NCI-H2029 (cell line): ENCODE results near the gene OSGIN1.

Experiments
- DNase-seq: peaks from one replicate; lab custom pipeline; 2025; lab: John Stamatoyannopoulos, UW

OSGIN1 gene

DNA sequence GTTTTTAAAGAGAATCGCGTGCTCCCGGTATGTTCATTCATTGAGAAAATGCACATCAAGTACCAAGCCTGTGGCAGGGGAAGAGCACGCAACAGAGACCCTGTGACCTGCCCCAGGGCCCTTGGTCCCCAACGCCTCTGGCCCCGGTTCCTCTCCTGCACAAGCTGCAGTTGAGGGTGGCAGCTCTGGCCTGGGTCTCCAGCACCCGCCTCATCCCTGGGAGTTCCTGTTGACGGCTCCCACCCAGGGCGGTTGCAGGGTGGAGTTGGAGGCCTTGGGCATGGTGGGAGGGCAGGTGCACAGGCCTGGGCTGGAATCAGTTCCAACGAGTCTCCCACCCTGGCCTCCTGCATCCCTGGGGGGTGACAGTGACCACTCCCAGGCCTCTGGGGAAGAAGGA, 20.0 kb downstream of the OSGIN1 start:
- DNase-seq, result no peak

DNA sequence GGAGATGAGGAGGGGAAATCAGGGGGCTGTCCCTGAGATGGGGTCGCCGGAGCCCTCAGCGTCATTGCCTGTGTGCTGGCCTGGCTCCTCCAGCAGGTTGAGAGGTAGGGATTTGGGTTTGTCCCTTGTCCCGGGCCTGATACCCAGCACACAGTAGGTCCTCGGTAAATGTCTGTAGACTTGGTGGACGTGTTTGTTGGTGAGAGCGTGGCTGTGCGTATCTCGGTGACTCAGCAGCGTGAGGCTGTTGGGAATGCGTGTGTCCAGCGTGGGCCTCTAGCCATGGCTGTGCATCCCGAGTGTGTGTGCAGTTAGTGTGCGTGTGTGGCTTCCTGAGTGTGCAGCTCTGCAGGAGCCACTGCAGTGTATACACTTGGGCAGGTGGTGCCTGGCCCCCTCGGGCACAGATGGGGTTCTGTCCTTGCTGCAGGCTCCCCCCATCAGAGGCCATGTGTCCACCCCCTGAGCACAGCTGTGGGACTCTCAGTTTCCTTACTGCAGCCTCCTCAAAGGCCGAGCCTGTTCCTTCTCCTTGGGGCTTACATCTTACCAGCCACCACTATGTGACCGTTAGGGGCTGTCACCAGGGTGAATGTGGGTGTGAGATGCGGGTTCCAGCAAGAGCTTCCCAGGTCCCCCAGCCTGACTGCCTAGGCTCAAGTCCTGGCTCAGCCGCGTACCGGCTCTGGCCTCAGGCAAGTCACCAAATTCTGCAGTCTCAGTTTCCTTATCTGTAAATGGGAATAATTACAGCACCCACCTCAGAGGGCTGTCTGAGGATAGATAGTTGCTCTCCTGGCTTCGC, 20.7 kb downstream of the OSGIN1 start:
- DNase-seq, result no peak

DNA sequence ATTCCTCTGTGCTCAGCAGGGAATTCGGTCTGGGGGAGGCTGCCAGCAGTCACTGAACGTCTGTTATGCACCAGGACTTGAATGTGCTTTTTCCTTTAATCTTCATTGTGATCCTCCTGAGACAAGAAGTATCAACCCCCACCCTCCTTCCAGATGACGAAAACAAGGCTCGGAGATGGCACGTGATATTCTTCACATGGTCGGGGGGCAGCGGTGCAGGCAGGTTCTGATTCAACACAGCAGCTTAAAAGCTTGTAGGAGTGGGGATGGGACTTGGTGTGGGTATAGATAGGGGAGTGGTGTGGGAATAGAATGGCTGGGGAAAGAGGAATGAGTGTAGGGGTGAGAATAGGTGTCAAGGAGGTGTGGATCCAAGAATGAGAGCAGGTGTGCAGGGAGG, 21.4 kb downstream of the OSGIN1 start:
- no peak for DNase-seq

DNA sequence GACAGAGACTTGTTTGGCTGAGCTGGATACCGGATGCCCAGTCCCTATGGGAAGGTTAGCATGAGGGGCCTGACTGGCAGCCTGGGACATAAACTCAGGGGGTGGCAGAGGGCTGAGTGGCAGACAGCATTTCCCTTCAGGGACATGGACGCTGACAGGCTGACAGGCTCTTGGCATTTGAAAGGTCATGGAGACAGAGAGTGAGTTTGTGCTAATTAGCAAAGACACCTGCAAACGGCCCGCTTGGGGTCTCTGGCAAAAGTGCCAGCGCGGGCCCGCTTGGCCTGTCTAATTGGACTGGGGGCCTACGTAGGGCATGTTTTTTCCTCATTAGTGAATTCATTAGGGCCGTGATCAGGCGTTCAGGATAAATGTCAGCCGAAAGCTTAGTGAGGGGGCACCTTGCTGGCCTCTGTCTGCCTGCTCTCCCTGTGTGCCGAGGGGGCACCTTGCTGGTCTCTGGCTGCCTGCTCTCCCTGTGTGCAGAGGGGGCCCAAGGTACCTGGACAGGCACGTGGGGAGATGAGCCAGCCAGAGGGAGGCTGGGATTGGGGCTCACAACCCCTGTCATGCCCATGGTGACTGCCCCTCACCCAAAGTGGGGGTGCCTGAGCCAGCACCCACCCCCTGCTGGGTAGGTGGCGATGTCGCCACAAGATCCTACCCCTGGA, 22.7 kb downstream of the OSGIN1 start:
- no peak for DNase-seq

DNA sequence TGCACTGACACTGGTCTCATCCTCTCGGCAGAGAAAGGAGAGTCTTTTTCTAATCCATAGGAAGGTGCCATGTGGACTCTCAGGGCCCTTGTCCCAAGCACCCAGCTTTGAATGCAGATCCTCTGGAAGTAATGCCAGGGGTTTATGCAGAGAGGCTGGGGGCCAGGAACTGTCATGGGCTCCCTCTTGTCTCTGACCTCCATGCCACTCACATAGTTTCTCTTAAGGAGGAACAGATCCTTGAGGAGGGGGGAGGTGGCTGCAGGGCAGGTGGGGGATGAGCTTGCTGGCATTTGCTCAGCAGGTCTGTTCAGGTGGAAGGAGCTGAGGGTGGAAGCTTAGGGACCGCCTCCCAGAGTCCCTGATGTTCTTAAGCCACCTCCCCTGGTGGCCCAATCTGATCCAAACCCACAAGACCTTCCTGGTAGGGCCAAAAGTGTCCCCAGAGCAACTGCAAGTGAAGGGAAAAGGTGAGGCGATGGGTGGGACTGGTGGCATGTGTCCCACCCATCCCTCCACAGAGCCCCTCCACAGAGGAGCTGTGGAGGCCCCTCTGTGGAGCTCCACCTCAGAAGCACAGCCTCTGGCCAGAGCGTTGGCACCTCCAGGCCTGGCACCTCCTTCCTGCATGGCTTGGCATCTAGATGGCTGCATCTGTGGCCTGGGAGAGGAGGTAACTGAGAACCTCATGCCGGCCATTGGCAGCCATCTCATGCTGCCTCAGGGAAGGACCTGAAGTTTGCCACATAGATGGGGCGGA, 24.2 kb downstream of the OSGIN1 start:
- DNase-seq, result no peak

DNA sequence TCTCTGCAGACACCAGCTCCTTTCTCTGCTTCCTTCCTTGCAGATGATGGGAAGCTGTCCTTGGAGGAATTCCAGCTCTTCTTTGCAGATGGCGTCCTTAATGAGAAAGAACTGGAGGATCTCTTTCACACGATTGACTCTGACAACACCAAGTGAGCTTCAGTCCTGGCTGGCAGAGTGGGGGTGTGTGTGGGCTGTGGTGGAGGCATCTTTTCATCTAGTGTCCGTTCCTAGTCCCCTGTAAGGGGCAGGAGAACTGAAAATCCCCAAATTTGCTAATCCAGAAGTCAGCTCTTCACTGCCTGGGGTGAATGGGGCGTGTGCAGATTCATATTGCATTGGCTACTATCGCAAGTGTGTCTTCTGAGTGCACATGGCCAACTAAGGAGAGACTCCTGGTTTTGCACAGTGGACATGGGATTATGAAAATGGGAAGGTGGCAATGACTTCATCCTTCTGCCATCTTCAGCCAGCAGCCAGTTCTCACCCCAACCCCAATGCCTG, 25.4 kb downstream of the OSGIN1 start:
- DNase-seq, result no peak

DNA sequence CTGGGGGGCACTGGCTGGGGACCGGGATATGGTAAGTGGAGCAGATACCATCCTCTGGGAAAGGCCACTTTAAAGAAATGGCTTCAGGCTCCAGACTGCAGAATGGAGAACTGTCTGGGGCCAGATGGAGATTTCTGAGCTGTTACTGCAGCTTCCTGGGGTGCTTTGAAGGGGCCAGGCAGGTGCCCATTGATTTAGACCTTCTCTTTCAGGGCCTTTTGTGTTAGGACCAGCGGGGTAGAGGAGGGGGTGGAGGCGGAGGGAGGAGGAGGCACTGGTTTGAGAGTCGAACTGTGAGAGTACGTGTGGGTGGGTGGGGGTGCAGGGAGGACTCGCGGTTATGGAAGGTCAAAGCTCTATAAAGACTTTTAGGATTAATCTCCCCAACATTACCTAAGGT, 26.4 kb downstream of the OSGIN1 start:
- no peak for DNase-seq

DNA sequence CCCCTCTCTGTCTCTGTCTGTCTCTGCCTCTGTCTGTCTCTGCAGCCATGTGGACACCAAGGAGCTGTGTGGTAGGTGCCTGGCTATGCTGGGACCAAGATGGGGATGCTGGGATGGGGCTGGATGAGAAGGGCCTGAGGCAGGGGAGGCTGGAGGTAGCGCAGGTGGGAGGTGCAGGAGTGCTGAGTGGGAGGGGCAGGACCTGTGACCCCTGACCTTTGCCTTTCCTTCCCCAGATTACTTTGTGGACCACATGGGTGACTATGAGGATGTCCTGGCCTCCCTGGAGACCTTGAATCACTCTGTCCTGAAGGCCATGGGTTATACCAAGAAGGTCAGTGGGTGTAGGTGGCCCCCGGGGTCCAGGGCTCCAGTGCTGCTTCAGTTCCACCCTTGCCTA, 27.8 kb downstream of the OSGIN1 start:
- DNase-seq, result no peak

DNA sequence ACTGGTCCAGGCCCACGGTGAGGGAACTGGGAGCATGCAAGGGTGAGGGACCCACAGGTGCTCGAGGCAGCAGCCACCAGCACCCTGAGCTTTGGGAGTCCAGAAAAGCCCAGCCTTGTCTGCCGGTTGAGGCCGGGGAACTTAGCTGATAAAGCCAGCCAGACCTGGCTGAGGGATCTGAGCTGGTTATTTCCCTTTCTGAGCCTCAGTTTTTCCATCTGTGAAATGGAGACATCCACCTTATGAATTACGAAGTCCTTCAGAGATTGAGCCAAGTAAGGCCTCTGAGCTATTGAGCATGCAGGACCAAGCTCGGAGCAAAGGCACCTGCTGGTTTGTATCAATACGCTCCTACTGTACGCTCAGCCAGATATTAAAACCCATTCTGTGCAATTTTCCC, 28.8 kb downstream of the OSGIN1 start:
- DNase-seq, result no peak

DNA sequence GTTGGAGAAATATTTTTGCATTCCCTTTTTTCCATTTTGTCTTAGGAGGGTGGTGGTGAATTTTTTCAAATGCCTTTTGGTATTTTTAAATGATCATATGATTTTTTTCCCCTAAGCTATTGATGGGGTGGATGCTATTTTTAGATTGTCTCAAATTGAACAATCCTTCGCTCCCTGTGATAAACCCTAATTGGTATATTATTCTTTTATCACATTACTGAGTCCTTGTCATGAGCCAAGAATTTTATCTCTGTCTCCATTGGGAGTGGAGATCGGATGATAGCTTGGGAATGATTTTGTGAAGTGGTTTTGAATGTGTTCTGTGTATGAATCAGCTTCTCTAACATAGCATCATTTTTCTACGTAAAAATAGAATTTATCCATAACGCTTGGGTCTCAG, 30.5 kb downstream of the OSGIN1 start:
- no peak for DNase-seq

DNA sequence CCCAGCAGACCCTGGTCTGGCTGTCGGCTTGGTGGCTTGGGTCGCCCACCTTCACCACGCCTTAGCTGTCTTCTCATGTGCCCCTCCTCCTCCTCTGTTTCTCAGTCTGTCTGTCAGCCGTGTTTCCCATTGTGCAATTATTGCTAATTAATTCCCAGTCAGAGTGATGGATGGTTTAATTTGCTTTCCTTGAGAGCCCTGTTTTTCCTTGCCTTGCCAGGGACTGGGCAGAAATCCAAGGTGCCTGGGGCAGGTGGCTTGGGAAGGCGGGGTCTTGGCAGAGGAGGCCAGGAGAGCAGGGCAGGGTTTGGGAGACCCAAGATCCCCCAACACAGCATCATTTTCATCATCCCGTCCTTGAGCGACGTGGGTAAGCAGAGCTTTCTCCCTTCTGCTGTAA, 36.3 kb downstream of the OSGIN1 start:
- no peak for DNase-seq

DNA sequence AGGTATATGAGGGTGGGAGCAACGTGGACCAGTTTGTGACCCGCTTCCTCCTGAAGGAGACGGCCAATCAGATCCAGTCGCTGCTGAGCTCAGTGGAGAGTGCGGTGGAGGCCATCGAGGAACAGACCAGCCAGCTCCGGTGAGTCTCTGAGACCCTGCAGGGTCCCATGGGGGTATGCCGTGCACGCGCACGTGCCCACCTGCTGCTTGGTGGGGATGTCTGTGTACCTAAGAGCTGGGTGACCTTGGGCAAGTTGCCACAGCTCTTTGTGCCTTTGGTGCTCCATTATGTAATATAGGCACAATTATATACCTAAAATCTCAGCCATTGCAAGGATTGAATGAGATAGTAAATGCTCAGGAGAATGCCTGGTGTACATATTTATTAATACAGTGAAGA, 37.5 kb downstream of the OSGIN1 start:
- no peak for DNase-seq

DNA sequence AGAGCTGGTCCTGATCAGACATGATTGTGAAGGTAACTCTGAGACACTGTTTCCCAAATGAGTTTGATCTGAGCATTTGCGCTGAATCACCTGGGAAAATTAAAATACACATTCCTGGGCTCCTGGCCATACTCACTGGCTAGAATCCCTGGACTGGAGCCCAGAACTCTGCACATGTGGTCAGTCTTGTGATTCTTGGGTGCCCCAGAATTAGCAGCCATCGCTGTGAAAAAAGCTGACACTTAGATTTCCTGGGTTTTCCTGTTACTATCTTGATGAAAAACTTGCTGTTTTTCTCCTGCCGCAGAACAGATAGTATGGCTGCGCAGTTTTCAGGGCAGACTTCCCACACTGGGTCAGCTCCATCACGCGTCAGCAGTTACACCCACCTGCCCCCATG, 39.6 kb downstream of the OSGIN1 start:
- peak; percentile 30 for DNase-seq

DNA sequence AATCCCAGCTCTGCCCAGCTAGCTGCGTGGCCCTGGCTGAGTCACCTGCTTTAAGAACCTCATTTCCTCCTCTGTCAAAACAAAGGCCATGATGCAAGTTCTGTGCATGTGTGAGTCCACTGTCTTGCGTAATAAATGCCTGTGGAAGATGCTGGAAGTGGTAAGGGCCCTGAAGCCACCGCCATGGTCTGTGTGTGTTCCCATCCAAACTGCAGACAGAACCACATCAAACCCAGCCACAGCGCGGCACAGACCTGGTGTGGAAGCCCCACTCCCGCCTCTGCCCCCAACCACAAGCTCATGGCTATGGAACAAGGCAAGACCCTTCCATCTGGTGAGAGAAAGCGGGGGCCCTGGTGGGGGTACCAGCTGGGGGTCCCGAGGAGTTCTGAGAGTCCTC, 41.0 kb downstream of the OSGIN1 start:
- no peak for DNase-seq

DNA sequence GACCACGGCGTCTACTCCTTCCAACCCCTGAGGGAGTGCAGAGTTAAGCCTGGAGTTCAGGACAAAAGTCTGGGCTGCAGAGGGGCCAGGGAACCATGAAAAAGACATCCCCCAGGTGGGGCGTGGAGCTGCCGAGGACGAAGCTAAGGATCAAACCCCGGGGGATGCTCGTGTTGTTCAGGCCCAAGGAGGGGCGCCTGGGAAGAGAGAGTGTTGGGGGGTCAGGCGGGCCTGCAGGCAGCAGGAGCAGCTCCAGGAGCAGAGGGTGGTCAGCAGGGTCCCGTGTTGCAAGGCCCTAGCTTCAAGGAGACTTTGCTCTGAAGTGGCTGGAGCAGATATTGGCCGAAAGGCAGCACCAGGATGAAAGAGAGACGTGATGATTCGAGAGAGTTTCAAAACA, 41.7 kb downstream of the OSGIN1 start:
- DNase-seq, result no peak

DNA sequence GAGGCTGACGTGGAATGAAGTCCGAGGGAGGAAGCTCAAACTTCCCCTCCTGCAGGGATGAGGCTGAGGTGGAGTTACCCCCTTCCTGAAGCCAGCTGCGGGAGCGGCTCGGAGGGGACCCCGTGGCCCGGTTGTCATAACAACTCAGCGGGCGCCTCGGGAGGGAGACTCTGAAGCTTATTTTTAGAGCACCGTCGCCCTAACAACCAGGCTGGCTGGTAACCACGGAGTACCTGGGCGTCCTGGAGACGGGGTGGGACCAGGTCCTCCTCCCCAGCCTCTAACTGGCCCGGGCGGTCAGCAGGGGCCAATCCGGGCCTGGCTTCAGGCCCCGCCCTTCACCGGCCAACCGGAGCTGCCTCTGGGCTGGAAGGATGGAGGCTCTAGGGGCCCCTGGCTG, 42.7 kb downstream of the OSGIN1 start:
- peak; percentile 12 for DNase-seq

DNA sequence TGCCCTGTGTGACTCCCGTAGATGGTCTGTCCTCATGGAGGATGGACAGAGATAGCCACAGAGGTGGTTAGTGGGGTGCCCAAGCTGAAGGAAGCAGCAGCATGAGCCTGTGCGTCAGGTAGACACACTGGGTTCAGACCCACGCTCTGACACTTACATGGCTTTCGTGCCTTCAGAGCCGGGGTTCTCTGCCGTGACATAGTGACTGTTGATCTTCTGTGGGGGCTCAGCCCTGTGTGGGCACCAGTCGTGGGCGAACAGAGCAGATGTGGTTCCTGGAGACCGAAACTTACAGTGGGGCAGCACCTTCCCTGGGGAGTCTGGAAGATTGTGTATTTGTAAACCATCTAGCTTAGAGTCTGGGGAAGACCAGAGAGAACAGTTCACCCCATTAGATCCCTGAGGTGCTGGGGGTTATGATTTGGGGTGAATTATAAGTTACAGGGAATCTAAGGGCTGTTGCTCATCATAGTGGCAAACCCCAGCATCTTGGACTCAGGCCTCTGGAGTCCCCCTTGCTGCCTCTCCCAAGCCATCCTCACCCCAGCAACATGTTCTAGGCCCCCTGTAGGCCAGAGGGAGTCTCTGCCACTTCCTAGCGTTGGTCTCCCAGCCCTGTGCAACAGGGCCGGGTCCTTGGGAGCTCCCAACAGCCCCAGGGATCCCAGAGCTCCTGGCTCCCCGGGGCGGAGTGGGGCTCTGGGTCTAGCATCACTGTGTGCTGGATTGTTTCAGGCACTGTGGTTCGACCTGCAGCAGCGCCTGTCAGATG, 43.6 kb downstream of the OSGIN1 start:
- DNase-seq, result no peak

DNA sequence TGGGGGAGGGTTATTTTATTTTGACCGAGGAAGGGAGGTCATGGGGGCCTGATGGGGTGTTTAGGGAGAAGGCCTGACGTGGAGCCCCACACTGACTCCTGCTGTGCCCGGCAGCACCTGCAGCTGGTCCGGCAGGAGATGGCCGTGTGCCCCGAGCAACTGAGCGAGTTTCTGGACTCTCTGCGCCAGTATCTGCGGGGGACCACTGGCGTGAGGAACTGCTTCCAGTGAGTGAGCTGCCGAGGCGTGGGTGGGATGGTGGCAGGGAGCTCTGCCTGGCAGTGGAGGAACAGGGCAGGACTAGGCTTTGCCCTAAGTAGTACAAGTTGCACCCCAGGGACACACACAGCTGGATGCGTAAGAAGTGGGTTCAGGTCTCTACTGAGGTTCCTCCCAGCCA, 45.1 kb downstream of the OSGIN1 start:
- DNase-seq, result no peak

DNA sequence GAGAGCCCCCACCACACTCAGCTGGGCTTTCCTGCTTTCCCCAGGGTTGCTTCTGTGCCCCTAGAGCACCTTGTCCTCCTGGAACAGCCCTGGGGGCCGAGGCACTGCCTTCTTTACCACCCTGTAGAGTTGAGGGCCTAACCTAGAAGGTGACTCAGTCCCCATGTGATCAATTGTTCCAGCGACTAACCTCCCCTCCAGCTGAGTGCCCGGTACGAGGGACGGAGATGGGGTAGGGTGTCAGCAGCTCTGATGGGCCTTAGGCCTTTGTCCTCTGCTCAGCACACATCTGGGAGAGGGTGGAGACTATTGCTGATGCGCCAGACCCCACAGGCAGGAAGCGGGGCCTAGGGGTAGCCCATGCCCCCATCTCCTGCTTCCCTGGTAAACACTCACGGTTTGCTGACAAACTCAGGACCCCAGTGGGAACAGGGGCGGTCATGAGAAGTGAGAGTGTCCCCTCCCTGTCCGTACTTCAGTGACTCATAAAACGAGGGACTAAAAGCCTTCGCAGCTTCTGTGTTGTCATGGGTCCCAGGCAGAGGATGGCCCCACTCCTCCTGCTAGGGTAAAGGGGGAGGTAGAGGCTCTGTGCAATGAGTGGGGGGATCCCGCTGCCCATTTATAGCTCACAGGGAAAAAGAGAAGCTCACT, 48.1 kb downstream of the OSGIN1 start:
- no peak for DNase-seq

DNA sequence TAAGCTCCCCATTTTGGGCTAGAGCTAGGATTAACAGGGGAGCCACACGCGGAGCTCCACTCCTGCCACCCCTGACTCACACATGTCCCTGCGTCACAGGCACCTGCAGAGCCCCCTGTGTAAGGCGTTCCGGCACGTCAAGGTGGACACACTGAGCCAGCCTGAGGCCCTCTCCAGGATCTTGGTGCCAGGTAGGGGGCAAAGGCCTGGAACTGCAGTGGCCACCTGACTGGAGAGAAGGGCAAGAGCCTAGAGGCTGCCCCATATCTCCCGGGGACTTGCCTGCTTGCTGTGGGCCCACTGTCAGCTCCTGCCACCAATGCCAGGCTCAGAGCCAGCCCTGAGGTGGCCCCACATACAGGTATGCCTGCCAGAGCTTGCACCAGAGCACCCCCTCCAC, 48.7 kb downstream of the OSGIN1 start:
- DNase-seq, result no peak

DNA sequence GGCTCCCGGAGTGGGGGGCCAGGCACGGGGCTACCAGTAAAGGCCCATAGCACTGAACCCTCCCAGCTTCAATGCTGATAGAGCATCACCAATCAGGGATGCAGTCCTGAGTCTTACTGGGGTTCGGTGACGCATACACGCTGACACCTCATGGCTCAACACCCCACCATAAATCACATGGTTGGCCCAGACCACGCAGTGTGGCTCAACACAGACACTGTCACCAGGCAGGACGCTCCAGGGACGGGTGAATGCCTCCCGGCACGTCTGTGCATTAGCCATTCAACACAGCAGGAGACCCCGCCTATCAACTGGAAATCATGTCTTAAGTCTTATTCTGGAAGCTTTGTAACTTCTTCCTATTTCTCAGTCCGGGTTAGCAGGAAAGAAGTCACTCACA, 50.0 kb downstream of the OSGIN1 start:
- DNase-seq, result no peak

DNA sequence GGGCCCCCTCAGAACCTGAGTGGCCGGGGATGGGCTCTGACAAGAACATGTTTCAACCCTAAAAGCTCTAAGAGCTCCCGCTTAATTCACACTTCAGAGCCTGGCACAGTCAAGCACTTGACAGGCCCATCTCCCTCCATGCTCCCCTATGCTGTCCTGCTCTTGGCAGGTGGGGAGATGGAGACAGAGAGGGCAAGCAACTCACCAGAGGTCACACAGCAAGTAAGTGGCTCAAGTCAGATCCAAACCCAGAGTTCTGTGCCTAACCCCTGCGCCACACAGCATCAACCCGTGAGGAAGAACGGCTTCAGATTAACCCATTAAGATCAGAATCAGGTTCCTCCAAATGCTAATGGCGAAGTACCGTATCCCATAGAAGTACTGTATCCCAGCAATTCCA, 51.4 kb downstream of the OSGIN1 start:
- no peak for DNase-seq
